Measurements from ENCODE around the gene RFPL4AL1.

The RFPL4AL1 gene

GRCh38 chr19:55777528-55777927 lies 8.6 kb downstream of the RFPL4AL1 start:
- H3K27me3 ChIP-seq (ENCODE audit: insufficient read depth, low read length), result no peaks in the 10 kb centered on the region
- peaks cover 71% of the 10 kb centered on the region for H3K9me3 ChIP-seq (ENCODE audit: insufficient read depth, low read depth, low read length)
- no peak overlapping the region for H3K4me3 ChIP-seq (ENCODE audit: low read length)
- 72% methylated on average over 7 of the region's 7 CpGs for WGBS
- no peak overlapping the region for H3K9ac ChIP-seq (ENCODE audit: low read depth, low read length)
- no peaks in the 10 kb centered on the region for H3K36me3 ChIP-seq (ENCODE audit: insufficient read depth, low read length)
- no peak overlapping the region for H3K27ac ChIP-seq (ENCODE audit: low read depth, low read length)
- H3K4me1 ChIP-seq (ENCODE audit: insufficient read depth, low read length), result no peaks in the 10 kb centered on the region

DNA sequence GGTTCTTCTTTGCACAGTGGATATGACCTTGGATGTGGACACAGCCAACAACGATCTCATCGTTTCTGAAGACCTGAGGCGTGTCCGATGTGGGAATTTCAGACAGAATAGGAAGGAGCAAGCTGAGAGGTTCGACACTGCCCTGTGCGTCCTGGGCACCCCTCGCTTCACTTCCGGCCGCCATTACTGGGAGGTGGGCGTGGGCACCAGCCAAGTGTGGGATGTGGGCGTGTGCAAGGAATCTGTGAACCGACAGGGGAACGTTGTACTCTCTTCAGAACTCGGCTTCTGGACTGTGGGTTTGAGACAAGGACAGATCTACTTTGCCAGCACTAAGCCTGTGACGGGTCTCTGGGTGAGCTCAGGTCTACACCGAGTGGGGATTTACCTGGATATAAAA lies 9.4 kb downstream of the RFPL4AL1 start:
- Histone ChIP-seq H3K4me3 (ENCODE audit: low read length) (no peak overlapping the region), H3K9ac (ENCODE audit: low read depth, low read length) (no peak overlapping the region), H3K27ac (ENCODE audit: low read depth, low read length) (no peak overlapping the region), H3K9me3 (ENCODE audit: insufficient read depth, low read depth, low read length) (peaks cover 79% of the 10 kb centered on the region), H3K4me1 (ENCODE audit: insufficient read depth, low read length) (no peaks in the 10 kb centered on the region), H3K27me3 (ENCODE audit: insufficient read depth, low read length) (no peaks in the 10 kb centered on the region), H3K36me3 (ENCODE audit: insufficient read depth, low read length) (no peaks in the 10 kb centered on the region)
- 83% methylated on average over 16 of the region's 16 CpGs for WGBS

- Histone ChIP-seq H3K27me3 (ENCODE audit: insufficient read depth, low read length) (no peaks in the 10 kb centered on the region), H3K9ac (ENCODE audit: low read depth, low read length) (no peak overlapping the region), H3K4me1 (ENCODE audit: insufficient read depth, low read length) (no peaks in the 10 kb centered on the region), H3K36me3 (ENCODE audit: insufficient read depth, low read length) (no peaks in the 10 kb centered on the region), H3K9me3 (ENCODE audit: insufficient read depth, low read depth, low read length) (peaks cover 90% of the 10 kb centered on the region), H3K27ac (ENCODE audit: low read depth, low read length) (no peak overlapping the region), H3K4me3 (ENCODE audit: low read length) (no peak overlapping the region)
- 77% methylated on average over 4 of the region's 5 CpGs for WGBS
Observed at GRCh38 chr19:55781112-55781511, 12.2 kb downstream of the RFPL4AL1 start.

GRCh38 chr19:55795021-55795420 lies 26.1 kb downstream of the RFPL4AL1 start:
- WGBS, result 81% methylated on average over 11 of the region's 11 CpGs
- no peaks in the 10 kb centered on the region for H3K36me3 ChIP-seq (ENCODE audit: insufficient read depth, low read length)
- no peak overlapping the region for H3K4me3 ChIP-seq (ENCODE audit: low read length)
- no peak overlapping the region for H3K27ac ChIP-seq (ENCODE audit: low read depth, low read length)
- H3K4me1 ChIP-seq (ENCODE audit: insufficient read depth, low read length), result no peaks in the 10 kb centered on the region
- H3K9ac ChIP-seq (ENCODE audit: low read depth, low read length), result no peak overlapping the region
- no peaks in the 10 kb centered on the region for H3K27me3 ChIP-seq (ENCODE audit: insufficient read depth, low read length)
- peaks cover 87% of the 10 kb centered on the region for H3K9me3 ChIP-seq (ENCODE audit: insufficient read depth, low read depth, low read length)

DNA sequence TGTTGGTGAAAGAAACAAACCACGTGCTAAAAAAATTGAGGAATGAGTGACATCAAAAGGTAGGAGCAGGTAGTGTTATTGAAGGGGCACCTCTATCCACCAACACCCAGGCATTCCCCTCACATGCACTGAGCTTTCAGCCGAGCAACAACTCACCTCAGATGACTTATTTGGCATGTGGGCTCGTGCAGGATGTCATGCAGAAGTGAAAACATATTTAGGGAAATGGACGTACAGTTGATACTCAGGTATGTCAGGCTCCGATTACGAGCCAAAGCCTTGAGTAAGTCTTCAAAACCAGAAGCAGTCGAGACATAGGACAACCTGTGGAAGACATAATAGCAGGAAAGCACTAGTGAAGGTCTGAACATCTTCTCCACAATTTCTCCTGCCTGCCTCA lies 32.5 kb downstream of the RFPL4AL1 start:
- Histone ChIP-seq H3K9me3 (ENCODE audit: insufficient read depth, low read depth, low read length) (peaks cover 90% of the 10 kb centered on the region), H3K36me3 (ENCODE audit: insufficient read depth, low read length) (no peaks in the 10 kb centered on the region), H3K27ac (ENCODE audit: low read depth, low read length) (no peak overlapping the region), H3K4me1 (ENCODE audit: insufficient read depth, low read length) (no peaks in the 10 kb centered on the region), H3K27me3 (ENCODE audit: insufficient read depth, low read length) (no peaks in the 10 kb centered on the region), H3K9ac (ENCODE audit: low read depth, low read length) (no peak overlapping the region), H3K4me3 (ENCODE audit: low read length) (no peak overlapping the region)
- 62% methylated on average over 7 of the region's 7 CpGs for WGBS

DNA sequence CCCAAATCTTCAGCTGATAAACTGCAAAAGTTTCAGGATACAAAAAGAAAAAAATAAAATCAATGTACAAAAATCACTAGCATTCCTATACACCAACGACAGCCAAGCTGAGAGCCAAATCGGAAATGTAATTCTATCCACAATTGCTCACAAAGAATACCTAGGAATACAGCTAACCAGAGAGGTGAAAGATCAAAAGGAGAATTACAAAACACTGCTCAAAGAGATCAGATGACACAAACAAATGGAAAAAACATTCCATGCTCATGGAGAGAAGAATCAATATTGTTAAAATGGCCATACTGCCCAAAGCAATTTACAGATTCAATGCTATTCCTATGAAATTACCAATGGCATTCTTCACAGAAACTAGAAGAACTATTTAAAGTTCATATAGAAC lies 33.4 kb downstream of the RFPL4AL1 start:
- Histone ChIP-seq H3K9ac (ENCODE audit: low read depth, low read length) (no peak overlapping the region), H3K27ac (ENCODE audit: low read depth, low read length) (no peak overlapping the region), H3K4me3 (ENCODE audit: low read length) (no peak overlapping the region), H3K9me3 (ENCODE audit: insufficient read depth, low read depth, low read length) (peaks cover 92% of the 10 kb centered on the region), H3K27me3 (ENCODE audit: insufficient read depth, low read length) (no peaks in the 10 kb centered on the region), H3K36me3 (ENCODE audit: insufficient read depth, low read length) (no peaks in the 10 kb centered on the region), H3K4me1 (ENCODE audit: insufficient read depth, low read length) (no peaks in the 10 kb centered on the region)
- 91% methylated on average over 2 of the region's 2 CpGs for WGBS

DNA sequence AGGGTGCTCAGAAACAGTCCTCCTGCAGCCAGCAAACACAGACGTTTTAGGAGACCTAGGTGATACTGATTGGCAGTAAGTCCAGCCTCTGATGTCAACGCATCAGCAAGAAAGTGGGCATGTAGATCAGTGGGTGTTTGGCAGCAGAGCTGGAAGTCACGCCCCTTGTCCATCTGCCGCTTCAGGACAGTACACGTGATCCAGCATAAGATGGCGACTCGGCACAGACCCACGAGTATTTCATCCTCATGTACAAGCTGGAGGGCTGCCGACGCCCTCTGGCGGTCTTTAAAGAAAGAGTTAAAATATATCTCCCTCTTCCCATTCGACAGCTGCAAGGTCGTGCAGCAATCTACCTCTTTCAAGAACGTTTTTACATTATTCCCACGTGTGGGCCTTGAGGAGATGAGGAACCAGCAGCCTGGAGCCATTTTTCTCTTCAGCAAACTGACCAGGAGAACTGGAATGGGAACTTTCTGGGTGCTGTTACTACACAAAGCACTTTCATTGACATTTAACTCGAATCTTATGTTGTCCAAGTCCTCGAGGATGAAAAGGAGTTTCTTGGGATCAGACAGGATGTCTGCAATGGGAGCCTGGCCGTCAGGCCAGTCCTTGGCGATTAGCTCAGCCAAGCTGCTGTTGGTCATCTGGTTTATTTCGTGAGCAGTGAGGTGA lies 40.6 kb downstream of the RFPL4AL1 start:
- Histone ChIP-seq H3K4me3 (ENCODE audit: low read length) (no peak overlapping the region), H3K36me3 (ENCODE audit: insufficient read depth, low read length) (no peaks in the 10 kb centered on the region), H3K9ac (ENCODE audit: low read depth, low read length) (no peak overlapping the region), H3K4me1 (ENCODE audit: insufficient read depth, low read length) (no peaks in the 10 kb centered on the region), H3K27ac (ENCODE audit: low read depth, low read length) (no peak overlapping the region), H3K9me3 (ENCODE audit: insufficient read depth, low read depth, low read length) (peaks cover 93% of the 10 kb centered on the region), H3K27me3 (ENCODE audit: insufficient read depth, low read length) (no peaks in the 10 kb centered on the region)
- WGBS, result 54% methylated on average over 20 of the region's 20 CpGs

DNA sequence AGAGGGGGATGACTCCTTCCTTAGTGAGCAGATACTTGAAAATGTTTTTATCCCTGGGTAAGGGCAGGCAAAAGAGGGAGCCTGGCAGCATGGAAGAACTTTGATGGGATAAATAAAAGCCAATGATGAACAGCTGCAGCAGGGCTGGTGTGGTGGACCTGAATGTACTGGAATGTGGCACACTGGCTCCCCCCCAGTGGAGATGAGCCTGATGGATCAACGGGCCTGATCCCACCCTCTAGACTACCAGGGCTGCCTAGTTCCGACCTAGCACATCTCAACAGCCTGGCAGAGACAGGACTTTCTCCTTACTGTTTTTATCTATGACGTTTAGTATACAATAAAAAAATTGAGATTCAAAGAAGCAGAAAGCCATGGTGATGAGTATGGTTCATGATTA lies 42.4 kb downstream of the RFPL4AL1 start:
- WGBS, result 73% methylated on average over 2 of the region's 3 CpGs
- H3K27me3 ChIP-seq (ENCODE audit: insufficient read depth, low read length), result no peaks in the 10 kb centered on the region
- no peaks in the 10 kb centered on the region for H3K36me3 ChIP-seq (ENCODE audit: insufficient read depth, low read length)
- peaks cover 94% of the 10 kb centered on the region for H3K9me3 ChIP-seq (ENCODE audit: insufficient read depth, low read depth, low read length)
- H3K27ac ChIP-seq (ENCODE audit: low read depth, low read length), result no peak overlapping the region
- no peak overlapping the region for H3K9ac ChIP-seq (ENCODE audit: low read depth, low read length)
- H3K4me3 ChIP-seq (ENCODE audit: low read length), result no peak overlapping the region
- H3K4me1 ChIP-seq (ENCODE audit: insufficient read depth, low read length), result no peaks in the 10 kb centered on the region

GRCh38 chr19:55812449-55812848 lies 43.5 kb downstream of the RFPL4AL1 start:
- WGBS, result 55% methylated on average over 6 of the region's 7 CpGs
- Histone ChIP-seq H3K27ac (ENCODE audit: low read depth, low read length) (no peak overlapping the region), H3K9ac (ENCODE audit: low read depth, low read length) (no peak overlapping the region), H3K4me3 (ENCODE audit: low read length) (no peak overlapping the region), H3K27me3 (ENCODE audit: insufficient read depth, low read length) (no peaks in the 10 kb centered on the region), H3K4me1 (ENCODE audit: insufficient read depth, low read length) (no peaks in the 10 kb centered on the region), H3K36me3 (ENCODE audit: insufficient read depth, low read length) (no peaks in the 10 kb centered on the region), H3K9me3 (ENCODE audit: insufficient read depth, low read depth, low read length) (peaks cover 93% of the 10 kb centered on the region)

DNA sequence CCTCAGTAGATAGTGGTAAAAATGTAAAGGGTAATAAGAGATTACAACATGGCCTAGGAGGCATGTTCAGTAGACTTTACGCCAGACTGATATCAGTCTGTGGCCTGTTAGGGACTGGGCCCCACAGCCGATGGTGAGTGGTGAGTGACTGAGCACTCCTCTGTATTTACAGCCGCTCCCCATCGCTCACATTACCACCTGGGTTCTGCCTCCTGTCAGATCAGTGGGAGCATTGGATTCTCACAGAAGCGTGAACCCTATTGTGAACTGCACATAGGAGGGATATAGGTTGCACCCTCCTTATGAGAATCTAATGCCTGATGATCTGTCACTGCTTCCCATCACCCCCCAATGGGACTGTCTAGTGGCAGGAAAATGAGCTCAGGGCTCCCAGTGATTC lies 45.0 kb downstream of the RFPL4AL1 start:
- H3K27ac ChIP-seq (ENCODE audit: low read depth, low read length), result no peak overlapping the region
- 87% methylated on average over 5 of the region's 5 CpGs for WGBS
- H3K4me3 ChIP-seq (ENCODE audit: low read length), result no peak overlapping the region
- no peaks in the 10 kb centered on the region for H3K4me1 ChIP-seq (ENCODE audit: insufficient read depth, low read length)
- H3K9me3 ChIP-seq (ENCODE audit: insufficient read depth, low read depth, low read length), result peaks cover 93% of the 10 kb centered on the region
- H3K9ac ChIP-seq (ENCODE audit: low read depth, low read length), result no peak overlapping the region
- no peaks in the 10 kb centered on the region for H3K27me3 ChIP-seq (ENCODE audit: insufficient read depth, low read length)
- no peaks in the 10 kb centered on the region for H3K36me3 ChIP-seq (ENCODE audit: insufficient read depth, low read length)

- Histone ChIP-seq H3K4me1 (ENCODE audit: insufficient read depth, low read length) (no peaks in the 10 kb centered on the region), H3K9ac (ENCODE audit: low read depth, low read length) (no peak overlapping the region), H3K9me3 (ENCODE audit: insufficient read depth, low read depth, low read length) (peaks cover 68% of the 10 kb centered on the region), H3K36me3 (ENCODE audit: insufficient read depth, low read length) (no peaks in the 10 kb centered on the region), H3K27ac (ENCODE audit: low read depth, low read length) (no peak overlapping the region), H3K27me3 (ENCODE audit: insufficient read depth, low read length) (no peaks in the 10 kb centered on the region), H3K4me3 (ENCODE audit: low read length) (no peak overlapping the region)
- 78% methylated on average over 3 of the region's 3 CpGs for WGBS
Observed at GRCh38 chr19:55820037-55820436, 51.1 kb downstream of the RFPL4AL1 start.

Measured in HUES64 (cell line).